HepG2 (cell line): Measurements from ENCODE around the gene PTPRM. TPM values are rescaled to one million over a fixed set of nuclear protein-coding genes. Genes with fewer than 3 reads are reported as not detected.

Source experiments
- BRCA1 ChIP-seq: sonication (generic); formaldehyde crosslinking; IDR thresholded peaks from 2 replicates; pipeline ENCODE4 v1.4.0; 2020; ENCODE audit warnings: missing genetic modification reagents
- HBP1 ChIP-seq: IDR thresholded peaks from 2 replicates; pipeline ENCODE4 v1.6.1; 2016; ENCODE audit warnings: low read depth, control low read depth
- NFRKB ChIP-seq: fragments of 450-650 bp; IDR thresholded peaks from 2 replicates; pipeline ENCODE4 v1.6.1; 2017
- SPEN ChIP-seq: sonication (generic); formaldehyde crosslinking; IDR thresholded peaks from 2 replicates; pipeline ENCODE4 v1.5.1; 2020; ENCODE audit warnings: low read depth, mild to moderate bottlenecking, missing genetic modification reagents
- TBX3 ChIP-seq: fragments of 450-650 bp; IDR thresholded peaks from 2 replicates; pipeline ENCODE4 v1.6.1; 2017; ENCODE audit warnings: antibody characterized with exemption, mild to moderate bottlenecking, inconsistent platforms, borderline replicate concordance
- ZBTB14 ChIP-seq: sonication (generic); formaldehyde crosslinking; IDR thresholded peaks from 2 replicates; pipeline ENCODE4 v1.4.0; 2020; ENCODE audit warnings: missing genetic modification reagents
- ZFP37 ChIP-seq: sonication (generic); formaldehyde crosslinking; IDR thresholded peaks from 2 replicates; pipeline ENCODE4 v1.4.0; 2020; ENCODE audit warnings: missing genetic modification reagents, borderline replicate concordance
- ZNF276 ChIP-seq: sonication (generic); formaldehyde crosslinking; IDR thresholded peaks from 2 replicates; pipeline ENCODE4 v1.4.0; 2020; ENCODE audit warnings: mild to moderate bottlenecking, low read depth, missing genetic modification reagents
- polyA plus RNA-seq, 8 experiments: library from polyadenylated mRNA; depleted of rRNA in 3 of 8; stranded (reverse) in 7 of 8; unstranded in 1 of 8; fragments of >200 nt; fragmentation: Illumina TruSeq in 4 of 8; extraction: Trizol in 4 of 8; gene quantifications; 2 replicates each; pipeline versions ENCODE4 v1.2.1 to v1.2.3, GENCODE V29; 2011 to 2016; ENCODE audit warnings: low read depth in 4 of 8, missing spikeins in 1 of 8, mixed read lengths in 1 of 8; ENCODE audit not compliant: insufficient read depth in 1 of 8
- total RNA-seq, 5 experiments: library from RNA; depleted of rRNA; stranded (reverse); fragments of >200 nt; fragmentation: Illumina TruSeq; extraction: Trizol; gene quantifications; 2 replicates each; pipeline ENCODE4 v1.2.3, GENCODE V29; 2016; ENCODE audit warnings: low read depth in 1 of 5
- TF ChIP-seq, protein P1 (sequence below): sonication (generic); formaldehyde crosslinking; IDR thresholded peaks from 2 replicates; pipeline ENCODE4 v1.4.0; 2020; ENCODE audit warnings: missing genetic modification reagents
- TF ChIP-seq, protein P2 (sequence below): sonication (generic); formaldehyde crosslinking; IDR thresholded peaks from 2 replicates; pipeline ENCODE4 v1.5.0; 2020; ENCODE audit warnings: mild to moderate bottlenecking, missing genetic modification reagents, borderline replicate concordance
- TF ChIP-seq, protein P3 (sequence below): sonication (generic); formaldehyde crosslinking; IDR thresholded peaks from 2 replicates; pipeline ENCODE4 v1.9.0; 2021; ENCODE audit warnings: missing genetic modification reagents, mild to moderate bottlenecking, borderline replicate concordance

PTPRM gene
- total and polyA plus RNA-seq, 2 of the 13 experiments (the other 11 are each of a cell fraction or from before 2014, with no cell fraction given) = 12.6 to 108 TPM

DNA sequence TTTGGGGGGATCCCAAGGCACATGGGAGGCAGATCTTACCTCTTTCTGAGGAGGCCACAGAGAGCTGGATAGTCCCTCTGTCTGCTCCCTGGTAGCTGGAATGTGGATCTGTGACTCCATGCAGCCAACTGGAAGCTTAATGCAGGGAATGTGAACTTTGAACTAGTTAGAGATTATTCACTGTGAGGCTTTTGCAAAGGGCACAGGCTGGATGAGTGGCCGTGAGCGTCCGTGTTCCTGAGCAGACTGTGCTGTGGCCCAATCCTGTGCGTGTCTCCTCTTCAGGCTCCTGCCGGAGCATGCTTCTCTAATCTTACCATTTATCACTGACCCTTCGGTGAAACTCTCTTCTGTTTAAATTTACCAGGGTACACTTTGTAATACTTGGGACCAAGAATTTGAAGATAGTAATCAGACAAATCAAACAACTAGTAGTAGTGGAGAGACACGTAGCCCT is 187.6 kb downstream of the PTPRM start (continued):
- no peak; the same call in 1 of the 2 replicates for TF ChIP-seq SPEN (CRISPR knock-in tag)
- TF ChIP-seq ZNF276 = no peak
- no peak for TF ChIP-seq BRCA1
- TF ChIP-seq, protein P1, sequence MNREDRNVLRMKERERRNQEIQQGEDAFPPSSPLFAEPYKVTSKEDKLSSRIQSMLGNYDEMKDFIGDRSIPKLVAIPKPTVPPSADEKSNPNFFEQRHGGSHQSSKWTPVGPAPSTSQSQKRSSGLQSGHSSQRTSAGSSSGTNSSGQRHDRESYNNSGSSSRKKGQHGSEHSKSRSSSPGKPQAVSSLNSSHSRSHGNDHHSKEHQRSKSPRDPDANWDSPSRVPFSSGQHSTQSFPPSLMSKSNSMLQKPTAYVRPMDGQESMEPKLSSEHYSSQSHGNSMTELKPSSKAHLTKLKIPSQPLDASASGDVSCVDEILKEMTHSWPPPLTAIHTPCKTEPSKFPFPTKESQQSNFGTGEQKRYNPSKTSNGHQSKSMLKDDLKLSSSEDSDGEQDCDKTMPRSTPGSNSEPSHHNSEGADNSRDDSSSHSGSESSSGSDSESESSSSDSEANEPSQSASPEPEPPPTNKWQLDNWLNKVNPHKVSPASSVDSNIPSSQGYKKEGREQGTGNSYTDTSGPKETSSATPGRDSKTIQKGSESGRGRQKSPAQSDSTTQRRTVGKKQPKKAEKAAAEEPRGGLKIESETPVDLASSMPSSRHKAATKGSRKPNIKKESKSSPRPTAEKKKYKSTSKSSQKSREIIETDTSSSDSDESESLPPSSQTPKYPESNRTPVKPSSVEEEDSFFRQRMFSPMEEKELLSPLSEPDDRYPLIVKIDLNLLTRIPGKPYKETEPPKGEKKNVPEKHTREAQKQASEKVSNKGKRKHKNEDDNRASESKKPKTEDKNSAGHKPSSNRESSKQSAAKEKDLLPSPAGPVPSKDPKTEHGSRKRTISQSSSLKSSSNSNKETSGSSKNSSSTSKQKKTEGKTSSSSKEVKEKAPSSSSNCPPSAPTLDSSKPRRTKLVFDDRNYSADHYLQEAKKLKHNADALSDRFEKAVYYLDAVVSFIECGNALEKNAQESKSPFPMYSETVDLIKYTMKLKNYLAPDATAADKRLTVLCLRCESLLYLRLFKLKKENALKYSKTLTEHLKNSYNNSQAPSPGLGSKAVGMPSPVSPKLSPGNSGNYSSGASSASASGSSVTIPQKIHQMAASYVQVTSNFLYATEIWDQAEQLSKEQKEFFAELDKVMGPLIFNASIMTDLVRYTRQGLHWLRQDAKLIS (CRISPR knock-in tag) = no peak
- TF ChIP-seq, protein P2, sequence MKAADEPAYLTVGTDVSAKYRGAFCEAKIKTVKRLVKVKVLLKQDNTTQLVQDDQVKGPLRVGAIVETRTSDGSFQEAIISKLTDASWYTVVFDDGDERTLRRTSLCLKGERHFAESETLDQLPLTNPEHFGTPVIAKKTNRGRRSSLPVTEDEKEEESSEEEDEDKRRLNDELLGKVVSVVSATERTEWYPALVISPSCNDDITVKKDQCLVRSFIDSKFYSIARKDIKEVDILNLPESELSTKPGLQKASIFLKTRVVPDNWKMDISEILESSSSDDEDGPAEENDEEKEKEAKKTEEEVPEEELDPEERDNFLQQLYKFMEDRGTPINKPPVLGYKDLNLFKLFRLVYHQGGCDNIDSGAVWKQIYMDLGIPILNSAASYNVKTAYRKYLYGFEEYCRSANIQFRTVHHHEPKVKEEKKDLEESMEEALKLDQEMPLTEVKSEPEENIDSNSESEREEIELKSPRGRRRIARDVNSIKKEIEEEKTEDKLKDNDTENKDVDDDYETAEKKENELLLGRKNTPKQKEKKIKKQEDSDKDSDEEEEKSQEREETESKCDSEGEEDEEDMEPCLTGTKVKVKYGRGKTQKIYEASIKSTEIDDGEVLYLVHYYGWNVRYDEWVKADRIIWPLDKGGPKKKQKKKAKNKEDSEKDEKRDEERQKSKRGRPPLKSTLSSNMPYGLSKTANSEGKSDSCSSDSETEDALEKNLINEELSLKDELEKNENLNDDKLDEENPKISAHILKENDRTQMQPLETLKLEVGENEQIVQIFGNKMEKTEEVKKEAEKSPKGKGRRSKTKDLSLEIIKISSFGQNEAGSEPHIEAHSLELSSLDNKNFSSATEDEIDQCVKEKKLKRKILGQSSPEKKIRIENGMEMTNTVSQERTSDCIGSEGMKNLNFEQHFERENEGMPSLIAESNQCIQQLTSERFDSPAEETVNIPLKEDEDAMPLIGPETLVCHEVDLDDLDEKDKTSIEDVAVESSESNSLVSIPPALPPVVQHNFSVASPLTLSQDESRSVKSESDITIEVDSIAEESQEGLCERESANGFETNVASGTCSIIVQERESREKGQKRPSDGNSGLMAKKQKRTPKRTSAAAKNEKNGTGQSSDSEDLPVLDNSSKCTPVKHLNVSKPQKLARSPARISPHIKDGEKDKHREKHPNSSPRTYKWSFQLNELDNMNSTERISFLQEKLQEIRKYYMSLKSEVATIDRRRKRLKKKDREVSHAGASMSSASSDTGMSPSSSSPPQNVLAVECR = peak; percentile 42; the same call in 1 of the 2 replicates
- no peak for TF ChIP-seq TBX3
- TF ChIP-seq ZFP37 = no peak
- TF ChIP-seq, protein P3, sequence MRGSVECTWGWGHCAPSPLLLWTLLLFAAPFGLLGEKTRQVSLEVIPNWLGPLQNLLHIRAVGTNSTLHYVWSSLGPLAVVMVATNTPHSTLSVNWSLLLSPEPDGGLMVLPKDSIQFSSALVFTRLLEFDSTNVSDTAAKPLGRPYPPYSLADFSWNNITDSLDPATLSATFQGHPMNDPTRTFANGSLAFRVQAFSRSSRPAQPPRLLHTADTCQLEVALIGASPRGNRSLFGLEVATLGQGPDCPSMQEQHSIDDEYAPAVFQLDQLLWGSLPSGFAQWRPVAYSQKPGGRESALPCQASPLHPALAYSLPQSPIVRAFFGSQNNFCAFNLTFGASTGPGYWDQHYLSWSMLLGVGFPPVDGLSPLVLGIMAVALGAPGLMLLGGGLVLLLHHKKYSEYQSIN (CRISPR knock-in tag) = no peak
- no peak for TF ChIP-seq ZBTB14 (CRISPR knock-in tag)
- no peak for TF ChIP-seq NFRKB
- TF ChIP-seq HBP1 (CRISPR knock-in tag) = no peak
